Kidney (tissue), 14 donors: Measurements from ENCODE around the gene PPTC7. TPM values are rescaled to one million over a fixed set of nuclear protein-coding genes. Genes with fewer than 3 reads are reported as not detected.
A peak's percentile ranks its signal among the peaks of the same experiment; 100 is the strongest.
"Not testable (repeated sequence)": the region's sequence is repeated elsewhere in the genome, so short reads cannot be mapped to it uniquely, and the experiment has no call there.

Experiments
- DNase-seq, 5 donors: peaks; one replicate each; pipeline ENCODE4 v3.0.0-alpha.2; 2013 to 2020
- FAIRE-seq: peaks from 2 replicates; lab custom pipeline; 2012; peaks lifted over from hg19 to GRCh38; lab: Jason Lieb, UNC
- H3K27ac ChIP-seq, 2 donors: one replicate each; pipeline ENCODE4 v1.7.0; 2013; ENCODE audit warnings: low read depth in 2 of 2, low read length in 2 of 2, inconsistent platforms in 1 of 2
- H3K27me3 ChIP-seq: one replicate; pipeline ENCODE4 v1.7.1; 2013; ENCODE audit warnings: low read length, inconsistent platforms; ENCODE audit not compliant: control insufficient read depth, insufficient read depth
- H3K36me3 ChIP-seq, 3 donors: one replicate each; pipeline versions ENCODE4 v1.7.0 to v1.7.1; 2013; ENCODE audit warnings: low read length in 3 of 3, control low read depth in 1 of 3, inconsistent platforms in 1 of 3; ENCODE audit not compliant: insufficient read depth in 3 of 3, control insufficient read depth in 2 of 3
- H3K4me1 ChIP-seq, 3 donors: one replicate each; pipeline versions ENCODE4 v1.7.0 to v1.7.1; 2013; ENCODE audit warnings: low read length in 3 of 3, inconsistent platforms in 1 of 3, low read depth in 1 of 3; ENCODE audit not compliant: control insufficient read depth in 2 of 3, insufficient read depth in 2 of 3
- H3K4me3 ChIP-seq, 3 donors: one replicate each; pipeline versions ENCODE4 v1.7.0 to v1.8.1; 2013; ENCODE audit warnings: low read length in 3 of 3, control low read depth in 1 of 3, inconsistent platforms in 1 of 3
- H3K9ac ChIP-seq, 3 donors: one replicate each; pipeline versions ENCODE4 v1.7.0 to v1.7.1; 2013; ENCODE audit warnings: low read length in 3 of 3, control low read depth in 1 of 3, inconsistent platforms in 1 of 3
- H3K9me3 ChIP-seq, 3 donors: one replicate each; pipeline versions ENCODE4 v1.7.0 to v1.7.1; 2013; ENCODE audit warnings: low read length in 3 of 3, control low read depth in 1 of 3, inconsistent platforms in 1 of 3; ENCODE audit not compliant: control insufficient read depth in 2 of 3, insufficient read depth in 1 of 3
- CTCF ChIP-seq: IDR thresholded peaks from 3 replicates; pipeline ENCODE4 v1.5.1; 2012; ENCODE audit warnings: mild to moderate bottlenecking, moderate library complexity, borderline replicate concordance; ENCODE audit not compliant: insufficient read depth; ENCODE audit errors: extremely low read depth
- intact Hi-C: fragments of 100-400 bp; cut with DNase I; formaldehyde crosslinking; loops from one replicate; pipeline ENCODE4 v1.11.1; 2022
- polyA plus RNA-seq: library from polyadenylated mRNA; stranded (reverse); fragments of 350-450 nt; fragmentation: Illumina TruSeq; extraction: RNeasy Lipid Tissue Mini Kit (QIAGEN cat#74804); gene quantifications from one replicate; pipeline ENCODE4 v1.2.3, GENCODE V29; 2014; ENCODE audit warnings: low read depth, low replicate concordance; ENCODE audit not compliant: insufficient read depth
- total RNA-seq: library from RNA; stranded (reverse); fragmentation: NEBNext Ultra II Directional; extraction: Animal tissue kit (Norgen Biotek cat#: 25700); gene quantifications from one replicate; pipeline ENCODE4 v1.2.1, GENCODE V29; 2021
- donor health status: control.
- donor health status: control.
- donor health status: control.
- donor health status: control.
- donor health status: control.
- donor health status: DM: yes; HTN: yes; CAD: no.
- donor health status: Normal renal cell carcinoma (clear cell type).

Gene PPTC7
- total and polyA plus RNA-seq, 2 donors from 2014 or later: 10.0 to 27.9 TPM

DNA sequence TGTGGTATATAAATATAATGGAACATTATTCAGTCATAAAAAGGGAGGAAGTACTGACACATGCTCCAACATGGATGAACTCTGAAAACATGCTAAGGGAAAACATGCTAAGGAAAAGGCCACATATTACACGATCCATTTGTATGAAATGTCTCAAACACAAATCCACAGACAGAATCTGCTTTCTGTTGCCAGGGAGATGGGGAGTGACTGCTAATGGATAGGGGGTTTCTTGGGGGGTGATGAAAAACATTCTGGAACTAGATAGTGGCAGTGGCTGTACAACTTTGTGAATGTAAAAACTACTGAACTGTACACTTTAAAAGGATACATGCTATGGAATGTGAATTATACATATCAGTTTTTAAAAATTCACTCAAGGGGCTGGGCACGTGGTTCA lies 6.6 kb downstream of the PPTC7 start:
- Histone ChIP-seq H3K4me3 (no peak overlapping the region), H3K27me3 (no peaks in the 10 kb centered on the region), H3K4me1 (peaks cover 2 to 39% (median 4%) of the 10 kb centered on the region in 3 donors), H3K9ac (no peak overlapping the region), H3K9me3 (peaks cover 0 to 1% (median 0%) of the 10 kb centered on the region in 3 donors), H3K27ac (peak overlapping the region in 1 of 2 donors; percentile 63), H3K36me3 (no peaks in the 10 kb centered on the region)
- DNase-seq (no peak), FAIRE-seq (no peak)
- intact Hi-C loops: no loop called here
- TF ChIP-seq CTCF: no peak

GRCh38 chr12:110575326-110575725 lies 7.8 kb downstream of the PPTC7 start:
- H3K27ac ChIP-seq: peak overlapping the region in 1 of 2 donors; percentile 13
- DNase-seq: peak in 1 of 5 donors; percentile 63
- no peak overlapping the region for H3K4me3 ChIP-seq
- no peak for TF ChIP-seq CTCF
- peak overlapping the region in 1 of 3 donors; percentile 30 for H3K9ac ChIP-seq
- no peak for FAIRE-seq
- intact Hi-C loops: no loop called here
- H3K9me3 ChIP-seq: peaks cover 0 to 3% (median 0%) of the 10 kb centered on the region in 3 donors
- no peaks in the 10 kb centered on the region for H3K27me3 ChIP-seq
- H3K4me1 ChIP-seq: peaks cover 0 to 39% (median 4%) of the 10 kb centered on the region in 3 donors
- no peaks in the 10 kb centered on the region for H3K36me3 ChIP-seq

- intact Hi-C loops, H3K9ac ChIP-seq, DNase-seq, H3K36me3 ChIP-seq, FAIRE-seq, H3K9me3 ChIP-seq, H3K27me3 ChIP-seq, H3K4me3 ChIP-seq: not testable (repeated sequence)
- H3K27ac ChIP-seq: peak overlapping the region in 1 of 2 donors; percentile 13
- peaks cover 0 to 36% (median 4%) of the 10 kb centered on the region in 3 donors for H3K4me1 ChIP-seq
Observed at GRCh38 chr12:110574717-110575230, 8.3 kb downstream of the PPTC7 start.

GRCh38 chr12:110574044-110574443 lies 9.1 kb downstream of the PPTC7 start:
- Histone ChIP-seq H3K36me3 (no peaks in the 10 kb centered on the region), H3K4me1 (peaks cover 0 to 40% (median 5%) of the 10 kb centered on the region in 3 donors), H3K9ac (no peak overlapping the region), H3K27me3 (no peaks in the 10 kb centered on the region), H3K4me3 (no peak overlapping the region), H3K27ac (peak overlapping the region in 1 of 2 donors; percentile 33), H3K9me3 (peaks cover 0 to 3% (median 0%) of the 10 kb centered on the region in 3 donors)
- FAIRE-seq (no peak), DNase-seq (no peak)
- intact Hi-C loops: no loop called here
- no peak for TF ChIP-seq CTCF

DNA sequence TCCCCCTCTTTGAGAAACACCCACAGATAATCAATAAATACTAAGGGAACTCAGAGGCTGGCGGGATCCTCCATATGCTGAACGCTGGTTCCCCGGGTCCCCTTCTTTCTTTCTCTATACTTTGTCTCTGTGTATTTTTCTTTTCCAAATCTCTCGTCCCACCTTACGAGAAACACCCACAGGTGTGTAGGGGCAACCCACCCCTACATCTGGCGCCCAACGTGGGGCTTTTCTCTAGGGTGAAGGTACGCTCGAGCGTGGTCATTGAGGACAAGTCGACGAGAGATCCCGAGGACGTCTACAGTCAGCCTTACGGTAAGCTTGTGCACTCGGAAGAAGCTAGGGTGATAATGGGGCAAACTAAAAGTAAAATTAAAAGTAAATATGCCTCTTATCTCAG lies 12.3 kb downstream of the PPTC7 start:
- H3K9ac ChIP-seq, FAIRE-seq, intact Hi-C loops, H3K36me3 ChIP-seq, H3K9me3 ChIP-seq, H3K27ac ChIP-seq, H3K27me3 ChIP-seq, DNase-seq, H3K4me3 ChIP-seq: not testable (repeated sequence)
- peaks cover 0 to 41% (median 14%) of the 10 kb centered on the region in 3 donors for H3K4me1 ChIP-seq

- FAIRE-seq, H3K9ac ChIP-seq, H3K9me3 ChIP-seq, intact Hi-C loops, H3K36me3 ChIP-seq, H3K4me3 ChIP-seq, H3K27me3 ChIP-seq, DNase-seq: not testable (repeated sequence)
- H3K27ac ChIP-seq: peak overlapping the region in 1 of 2 donors; percentile 2
- peaks cover 0 to 44% (median 16%) of the 10 kb centered on the region in 3 donors for H3K4me1 ChIP-seq
Observed at GRCh38 chr12:110569838-110570237, 13.3 kb downstream of the PPTC7 start.
